HG02678 (cell line): ENCODE data around the gene PACSIN1.
"Not testable (repeated sequence)": the region's sequence is repeated elsewhere in the genome, so short reads cannot be mapped to it uniquely, and the experiment has no call there.

ENCODE experiments used
- ATAC-seq: cut with Tn5 transposase; IDR thresholded peaks from one replicate; pipeline ENCODE4 v1.9.1; 2021; ENCODE audit warnings: mild to moderate bottlenecking, moderate library complexity; ENCODE audit not compliant: unreplicated experiment

PACSIN1 gene

GRCh38 chr6:34457742-34458735, 7.8 kb upstream of the PACSIN1 start:
- no peak for ATAC-seq

- no peak for ATAC-seq
Measured at GRCh38 chr6:34459899-34460593, 5.8 kb upstream of the PACSIN1 start.

GRCh38 chr6:34460796-34461507, 4.9 kb upstream of the PACSIN1 start:
- ATAC-seq = no peak

DNA sequence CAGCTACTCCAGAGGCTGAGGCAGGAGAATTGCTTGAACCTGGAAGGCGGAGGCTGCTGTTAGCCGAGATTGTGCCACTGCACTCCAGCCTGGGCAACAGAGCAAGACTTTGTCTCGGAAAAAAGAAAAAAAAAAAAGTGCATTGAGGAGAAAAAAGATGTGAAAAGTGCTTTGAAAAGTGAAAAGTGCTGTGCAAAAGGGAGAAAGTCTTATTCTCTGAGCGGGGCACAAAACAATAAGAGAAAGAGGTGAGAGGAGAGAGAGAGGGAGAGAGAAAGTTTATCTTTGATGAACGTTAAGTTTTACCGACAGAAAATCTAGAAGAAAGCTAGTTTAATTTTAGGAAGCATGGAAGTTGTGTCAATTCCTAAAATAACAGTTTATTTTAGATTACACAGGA, 3.9 kb upstream of the PACSIN1 start:
- ATAC-seq = no peak

- ATAC-seq = no peak
Measured at GRCh38 chr6:34462551-34462971, 3.3 kb upstream of the PACSIN1 start.

DNA sequence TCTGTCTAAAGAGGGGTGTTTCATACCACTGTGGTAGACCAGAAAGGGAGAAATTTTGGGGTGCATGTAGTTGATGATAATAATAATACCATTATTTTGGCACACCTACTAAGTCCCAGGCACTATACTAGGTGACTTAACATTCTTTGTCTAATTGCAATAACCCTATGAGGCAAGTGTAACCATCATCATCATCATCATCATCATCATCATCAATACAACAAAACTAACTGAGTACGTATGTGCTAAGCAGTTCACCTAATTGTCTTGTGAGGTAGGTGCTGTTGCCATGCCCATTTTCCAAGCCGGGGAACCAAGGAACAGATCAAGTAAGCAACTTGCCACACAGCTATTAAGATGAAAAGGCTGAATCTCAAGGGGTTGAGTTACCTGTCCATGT, 2.6 kb upstream of the PACSIN1 start:
- no peak for ATAC-seq

DNA sequence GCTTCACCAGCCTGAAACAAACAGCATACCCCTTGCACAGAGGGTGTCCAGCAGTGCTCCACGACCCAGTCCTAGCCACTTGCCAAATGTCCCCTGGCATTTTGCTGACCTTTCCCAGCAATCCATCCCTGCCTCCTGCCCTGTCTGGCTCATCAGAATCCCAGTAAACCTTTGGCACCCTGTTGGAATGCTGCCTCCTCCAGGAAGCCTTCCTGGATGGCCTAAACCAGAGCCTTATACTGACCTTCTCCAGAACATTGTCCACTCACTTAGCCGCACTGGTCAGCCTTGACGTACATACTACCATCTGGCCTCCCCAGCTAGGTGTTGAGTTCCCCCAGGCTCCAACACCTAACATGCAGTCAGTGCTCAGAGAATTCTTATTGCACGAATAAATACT, 2.0 kb upstream of the PACSIN1 start:
- ATAC-seq = no peak

- no peak for ATAC-seq
Measured at GRCh38 chr6:34466242-34467185, 638 bp downstream of the PACSIN1 start.

DNA sequence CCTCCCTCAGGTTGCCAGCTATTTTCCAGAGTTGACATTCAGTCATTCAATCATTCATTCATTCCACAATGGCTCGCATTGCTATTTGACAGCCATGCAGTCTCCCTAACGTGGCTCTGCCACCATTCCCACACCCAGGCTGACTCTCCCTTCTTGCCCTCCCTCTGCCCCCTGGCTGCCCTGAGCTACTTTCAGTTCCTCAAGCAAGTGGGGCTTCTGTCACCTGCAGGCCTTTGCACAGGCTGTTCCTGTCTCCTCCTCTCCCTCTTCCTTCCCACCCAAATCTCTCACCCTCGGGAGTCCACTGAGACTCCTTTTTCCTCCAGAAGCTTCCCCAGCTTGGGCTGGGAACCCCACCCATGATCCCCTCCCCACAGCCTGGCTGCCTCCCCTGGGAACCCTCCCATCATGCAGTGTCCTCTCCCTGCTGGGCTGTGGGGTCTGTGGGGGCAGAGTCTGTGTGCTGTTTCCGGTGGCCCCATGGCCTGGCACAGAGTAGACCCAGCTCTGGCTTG, 2.6 kb downstream of the PACSIN1 start:
- no peak for ATAC-seq

DNA sequence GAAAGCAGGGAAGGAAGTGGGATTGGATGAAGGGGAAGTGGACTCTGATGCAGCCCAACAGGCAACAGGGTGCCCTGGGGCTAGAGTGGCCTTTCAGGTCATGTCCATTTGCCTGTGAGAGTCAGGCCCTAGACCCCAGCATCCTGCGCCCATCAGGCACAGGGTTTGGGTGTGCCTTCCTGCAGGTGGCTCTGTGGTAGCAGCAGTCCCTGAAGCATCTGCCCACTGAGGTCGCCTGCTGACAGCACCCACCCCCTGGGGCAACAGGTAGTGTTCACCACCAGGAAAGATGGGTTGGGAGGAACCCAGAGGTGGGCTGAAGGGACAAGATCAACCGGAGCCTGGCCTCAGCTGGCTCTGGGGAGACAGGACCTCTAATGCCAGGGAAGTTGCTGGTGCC, 3.6 kb downstream of the PACSIN1 start:
- no peak for ATAC-seq

DNA sequence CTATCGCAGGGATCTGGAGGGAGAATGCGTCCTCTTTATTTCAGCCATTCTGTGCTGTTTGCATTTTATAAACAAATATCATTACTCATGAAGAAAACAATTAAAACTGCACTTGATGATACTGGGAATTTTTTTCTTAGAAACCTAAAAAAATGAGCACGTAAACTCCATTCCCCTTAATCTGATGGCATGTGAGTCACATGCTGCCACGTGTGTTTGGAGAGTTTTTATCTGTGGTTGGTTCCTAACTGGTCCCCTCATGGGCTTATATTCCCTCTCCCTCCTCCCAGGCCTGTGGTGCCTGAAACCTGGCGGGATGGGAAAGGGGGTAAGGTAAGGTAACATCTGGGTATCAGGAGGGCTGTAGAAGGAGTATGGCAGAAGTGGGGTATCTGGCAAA, 6.5 kb downstream of the PACSIN1 start:
- no peak for ATAC-seq

DNA sequence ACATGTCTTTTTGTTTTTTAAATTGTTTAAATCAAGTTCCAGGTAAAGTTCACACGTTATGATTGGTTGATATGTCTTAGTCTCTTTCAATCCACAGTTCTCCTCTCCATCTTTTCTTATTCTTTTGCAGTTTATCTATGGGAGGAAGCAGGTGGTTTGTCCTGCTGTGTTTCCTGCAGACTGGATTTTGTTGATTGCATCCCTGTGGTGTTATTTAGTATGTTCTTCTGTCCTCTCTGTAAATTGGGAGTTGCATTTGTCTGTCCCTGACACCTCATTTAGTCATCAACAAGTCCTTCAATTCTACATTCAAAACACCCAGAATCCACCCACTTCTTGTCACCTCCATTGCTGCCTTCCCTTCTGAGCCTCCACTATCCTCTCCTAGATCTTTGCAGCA, 8.1 kb downstream of the PACSIN1 start:
- no peak for ATAC-seq

- ATAC-seq = no peak
Measured at GRCh38 chr6:34474754-34475153, 8.9 kb downstream of the PACSIN1 start.

DNA sequence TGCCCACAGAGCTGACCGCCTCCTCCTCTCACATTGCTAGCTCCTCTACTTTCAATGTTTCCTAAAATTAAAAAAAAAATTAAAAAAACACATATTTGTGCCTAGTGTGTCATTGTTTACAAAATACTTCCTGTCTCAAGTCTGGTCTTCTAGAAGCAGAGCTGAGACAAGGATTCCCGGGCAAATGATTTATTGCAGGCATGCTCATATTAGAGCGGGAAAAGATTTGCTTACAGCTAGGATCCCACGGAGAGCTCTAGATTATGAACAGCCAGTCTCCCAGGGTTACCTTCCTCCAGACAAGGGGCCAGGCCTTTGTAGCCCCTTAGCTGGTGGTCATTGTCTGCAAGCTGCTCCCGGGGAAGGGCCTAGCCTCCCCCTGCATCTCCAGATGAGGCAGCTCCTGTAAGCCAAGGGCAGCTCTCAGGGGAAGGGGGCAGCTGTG, 9.4 kb downstream of the PACSIN1 start:
- ATAC-seq = no peak

GRCh38 chr6:34475767-34476328, 10.0 kb downstream of the PACSIN1 start:
- no peak for ATAC-seq

DNA sequence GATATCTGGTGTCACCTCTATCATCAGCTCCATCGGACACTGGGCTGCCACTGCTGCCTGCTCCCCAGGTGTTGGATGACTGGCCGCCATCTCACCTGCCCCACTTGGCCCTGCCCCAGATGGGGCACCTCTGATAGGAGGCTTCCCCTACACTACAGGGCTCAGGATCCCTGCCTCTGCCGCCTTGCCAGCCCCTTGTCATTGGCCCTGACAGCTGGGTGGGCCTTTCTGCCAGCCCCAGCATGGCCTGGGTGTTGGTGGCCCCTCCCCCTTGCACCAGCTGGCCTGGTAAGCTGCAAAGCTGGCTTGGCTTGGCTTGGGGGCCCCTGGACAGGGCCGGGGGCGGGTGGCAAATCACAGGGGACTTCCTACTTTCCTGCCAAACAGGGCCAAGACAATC, 10.6 kb downstream of the PACSIN1 start:
- no peak for ATAC-seq

- no peak for ATAC-seq
Measured at GRCh38 chr6:34476921-34477320, 11.0 kb downstream of the PACSIN1 start.

DNA sequence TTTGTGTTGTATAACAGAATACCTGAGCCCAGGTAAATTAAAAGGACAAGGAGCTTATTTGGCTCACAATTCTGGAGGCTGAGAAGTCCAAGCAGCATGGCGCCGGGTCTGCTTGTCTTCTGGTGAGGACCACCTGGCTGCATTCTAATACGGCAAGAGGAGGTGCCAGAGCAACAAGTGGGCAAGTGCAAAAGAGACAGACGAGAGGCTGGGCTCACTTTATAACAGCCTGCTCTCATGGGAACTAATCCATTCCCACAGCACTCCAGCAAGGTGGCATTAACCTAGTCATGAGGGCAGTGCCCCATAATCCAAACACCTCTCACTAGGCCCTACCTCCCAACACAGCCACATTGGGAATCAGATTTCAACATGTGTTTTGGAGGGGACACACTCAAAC, 12.9 kb downstream of the PACSIN1 start:
- no peak for ATAC-seq

GRCh38 chr6:34483781-34484180, 17.9 kb downstream of the PACSIN1 start:
- ATAC-seq = not testable (repeated sequence)

GRCh38 chr6:34484391-34484790, 18.5 kb downstream of the PACSIN1 start:
- ATAC-seq = no peak
